Stimulated activated CD8-positive, alpha-beta memory T cell treated with anti-CD3 and anti-CD28 coated beads, Interleukin-7, amount 100 ng/mL, for 48 hours (primary cell): ENCODE measurements around the gene SLX1A.
"Not testable (repeated sequence)": the region's sequence is repeated elsewhere in the genome, so short reads cannot be mapped to it uniquely, and the experiment has no call there.

Source experiments
- DNase-seq, 2 donors: peaks; one replicate each; pipeline ENCODE4 v3.0.0-alpha.2; 2020; ENCODE audit warnings: low read depth in 1 of 2; ENCODE audit errors: extremely low read depth in 1 of 2

SLX1A gene

DNA sequence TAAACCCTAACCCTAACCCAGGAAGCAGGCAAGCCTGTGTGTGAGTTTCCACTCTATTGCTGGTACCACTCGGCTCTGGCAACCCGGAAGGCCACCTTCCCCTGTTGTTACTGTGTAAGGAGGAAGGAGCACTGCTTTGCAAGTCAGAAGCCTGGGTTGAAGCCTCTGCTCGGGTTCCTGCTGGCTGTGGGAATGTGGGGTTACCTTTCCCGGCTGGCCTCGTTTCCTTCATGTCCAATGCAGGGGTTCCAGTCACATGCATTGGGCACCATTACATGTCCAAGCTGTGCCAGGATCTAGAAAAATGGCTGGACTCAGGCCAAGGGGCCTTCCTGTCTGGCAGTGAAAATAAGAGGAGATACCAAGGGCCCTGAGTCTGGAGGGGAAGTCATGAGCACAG, 23.4 kb downstream of the SLX1A start:
- not testable (repeated sequence) for DNase-seq
